ENCODE results near the gene LRRC46.

Gene LRRC46

GRCh38 chr17:47850692-47851573, 19.5 kb downstream of the LRRC46 start, which contains the start of gene SP6:
Gene SP6, minus strand, starts transcription at chr17:47851163. Its CDS starts 2,734 bp downstream, at chr17:47848429.
- DNase-seq = no peak

- DNase-seq = no peak
These were observed 20.3 kb downstream of the LRRC46 start for GRCh38 chr17:47851764-47852112.

DNA sequence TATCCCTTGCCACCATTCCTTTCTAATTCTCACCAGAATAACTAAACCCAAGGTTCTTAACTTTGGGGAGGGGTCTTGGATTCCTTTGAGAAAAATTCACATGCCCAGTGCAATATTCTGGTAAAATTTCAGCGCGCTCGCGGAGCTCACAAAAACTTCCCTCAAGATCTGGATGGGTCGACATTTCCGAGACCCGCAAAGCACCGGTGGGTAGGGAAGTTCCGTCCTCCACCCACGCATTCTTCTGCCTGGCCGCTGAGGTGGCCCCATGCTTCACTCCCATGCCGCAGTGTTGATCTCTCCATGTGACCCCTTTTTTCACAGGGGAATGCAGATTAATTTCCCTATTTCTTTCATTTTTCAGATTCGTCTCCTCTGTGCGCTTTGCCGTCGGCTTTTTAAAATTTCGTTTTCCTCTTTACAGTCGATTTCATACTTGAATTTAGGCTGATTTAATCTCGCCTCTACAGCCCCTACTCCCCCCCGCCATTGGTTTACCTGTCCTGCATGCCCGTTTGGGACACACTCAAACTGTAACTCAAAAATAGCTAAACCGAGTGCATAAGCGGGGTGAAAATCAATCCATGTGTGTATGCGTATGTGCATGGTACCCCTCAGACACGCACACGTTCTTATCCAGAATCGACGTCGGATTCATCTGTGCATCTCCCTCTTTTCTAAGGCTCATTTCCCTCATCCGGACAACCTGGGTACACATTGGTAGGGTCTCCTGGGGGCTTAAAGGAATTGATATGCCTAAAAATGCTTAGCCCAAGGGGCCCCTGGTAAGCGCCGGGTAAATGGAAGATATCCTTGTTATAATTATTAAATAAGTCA, 20.9 kb downstream of the LRRC46 start:
- DNase-seq = no peak

DNA sequence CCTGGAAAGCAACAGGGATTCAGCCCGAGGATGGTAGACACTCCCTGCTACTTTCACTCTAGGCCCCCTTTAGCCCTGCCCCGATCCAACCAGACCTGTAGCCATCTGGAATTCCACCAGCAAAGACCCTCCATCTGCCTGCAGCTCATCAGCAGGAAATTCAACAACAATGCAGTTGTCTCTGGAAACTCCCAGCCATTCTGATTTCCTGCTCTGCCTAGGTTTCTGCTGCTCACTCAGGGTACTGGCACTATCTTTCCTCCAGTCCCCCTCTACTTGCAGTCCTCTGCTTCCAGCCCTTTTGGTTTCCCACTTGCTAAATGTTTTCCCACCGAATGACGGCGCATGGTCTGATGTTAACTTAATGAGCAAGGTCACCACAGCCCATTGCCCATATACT, 22.1 kb downstream of the LRRC46 start:
- DNase-seq = no peak

DNA sequence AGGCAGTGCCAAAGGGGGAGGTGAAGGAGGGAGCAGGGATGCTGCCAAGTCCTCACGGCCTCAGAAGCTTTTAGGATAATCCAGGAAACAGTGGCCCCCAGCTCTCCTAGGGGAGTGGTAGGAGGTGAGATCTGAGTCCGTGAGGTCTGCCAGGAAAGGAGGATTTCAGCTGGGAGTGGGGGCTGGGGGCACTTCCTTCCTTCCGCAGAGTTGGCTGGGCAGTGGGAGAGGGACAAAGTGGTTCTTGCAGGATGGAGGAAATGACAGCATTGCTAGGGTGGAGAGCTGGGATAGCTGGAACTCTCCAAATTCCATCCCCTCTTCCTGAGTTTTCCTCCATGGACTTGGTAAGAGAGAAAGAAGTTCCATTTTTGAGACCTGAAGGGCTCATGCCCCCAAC, 24.3 kb downstream of the LRRC46 start:
- DNase-seq = no peak

GRCh38 chr17:47856830-47857229, 25.4 kb downstream of the LRRC46 start:
- DNase-seq = no peak

DNA sequence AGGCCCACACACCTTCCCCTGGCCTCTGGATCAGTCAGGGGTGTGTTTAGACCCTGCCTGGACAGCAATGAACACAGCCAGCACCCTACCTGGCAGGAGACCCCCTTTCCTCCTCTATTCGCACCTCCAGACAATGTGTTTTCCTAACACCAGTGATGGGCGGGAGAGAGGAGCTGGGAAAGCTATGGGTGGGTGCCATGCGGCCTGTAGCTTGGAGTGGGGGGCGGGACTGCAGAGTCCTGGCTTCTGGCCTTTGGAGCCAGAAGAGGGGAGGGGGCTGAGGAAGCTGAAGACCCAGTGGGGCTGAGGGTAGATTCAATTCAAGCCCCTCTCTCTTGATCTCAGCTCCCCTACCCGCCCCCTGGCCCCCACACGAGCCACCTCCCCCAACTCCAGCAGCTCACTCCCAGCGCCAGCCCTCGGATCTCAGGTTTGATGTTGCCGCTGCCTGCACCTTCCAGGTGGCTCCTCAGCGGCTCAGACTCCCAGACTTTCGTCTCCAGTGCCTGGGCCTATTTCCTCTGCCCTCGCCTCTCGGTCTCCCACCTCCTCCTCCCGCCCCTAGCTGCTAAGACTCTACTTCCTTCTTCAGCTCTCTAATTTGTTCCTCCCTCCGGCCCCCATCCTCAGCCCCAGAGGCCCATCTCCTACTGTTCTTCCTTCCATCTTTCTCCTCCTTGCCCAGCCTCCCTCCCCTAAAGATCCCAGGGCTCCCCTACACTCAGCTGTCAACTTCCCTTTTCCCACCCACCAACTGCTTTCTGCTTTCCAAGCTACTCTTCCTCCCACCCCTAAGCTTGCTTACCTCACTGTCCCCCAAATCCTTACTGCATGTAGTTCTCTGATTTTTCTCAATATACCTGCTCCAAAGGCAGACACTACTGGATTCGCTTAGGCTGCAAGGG, 26.3 kb downstream of the LRRC46 start:
- no peak for DNase-seq

GRCh38 chr17:47860386-47860785, 28.9 kb downstream of the LRRC46 start:
- DNase-seq = no peak

GRCh38 chr17:47862621-47863440, 31.4 kb downstream of the LRRC46 start:
- no peak for DNase-seq

- DNase-seq = no peak
These were observed 33.3 kb downstream of the LRRC46 start for GRCh38 chr17:47864791-47865216.

- no peak for DNase-seq
These were observed 35.5 kb downstream of the LRRC46 start for GRCh38 chr17:47866941-47867340.

GRCh38 chr17:47867813-47868533, 36.5 kb downstream of the LRRC46 start:
- DNase-seq = no peak

DNA sequence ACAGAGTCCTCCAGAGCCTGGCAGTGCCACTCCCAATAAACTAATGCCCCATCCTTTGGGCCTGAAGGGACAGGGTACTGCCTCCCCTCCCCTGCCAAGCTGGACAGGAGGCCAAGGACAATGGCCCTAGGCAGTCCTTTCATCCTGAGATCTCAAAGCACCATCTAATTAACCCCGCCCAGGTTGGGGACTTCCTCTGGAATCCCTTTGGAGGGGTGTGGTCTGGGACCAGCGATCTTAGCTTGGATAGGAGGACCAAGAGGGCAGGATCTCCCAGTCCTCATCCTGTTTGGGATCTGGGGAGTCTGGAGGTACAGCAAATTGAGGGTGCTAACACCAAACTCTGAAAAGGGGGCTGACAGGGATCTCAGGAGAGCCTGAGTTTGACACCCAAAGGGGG, 37.6 kb downstream of the LRRC46 start:
- no peak for DNase-seq

- DNase-seq = no peak
These were observed 38.6 kb downstream of the LRRC46 start for GRCh38 chr17:47870056-47870455.

DNA sequence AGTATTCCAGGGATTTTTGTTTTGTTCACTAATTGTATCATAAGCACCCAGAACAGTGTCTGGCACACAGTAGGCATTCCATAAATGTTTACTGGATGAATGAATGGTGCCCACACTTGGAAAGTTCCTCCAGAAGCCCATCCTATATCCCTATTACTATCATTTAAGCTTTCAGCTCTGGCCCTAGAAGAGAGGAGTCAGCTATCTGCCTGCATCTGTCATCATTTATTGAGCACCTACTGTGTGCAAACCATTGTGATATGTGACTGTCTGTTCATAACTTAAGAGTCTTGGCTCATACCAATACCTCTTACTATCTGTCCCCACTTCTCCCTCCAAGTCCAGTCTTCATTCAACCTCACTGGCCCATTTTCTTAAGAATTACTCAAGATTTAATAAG, 39.6 kb downstream of the LRRC46 start:
- no peak for DNase-seq

DNA sequence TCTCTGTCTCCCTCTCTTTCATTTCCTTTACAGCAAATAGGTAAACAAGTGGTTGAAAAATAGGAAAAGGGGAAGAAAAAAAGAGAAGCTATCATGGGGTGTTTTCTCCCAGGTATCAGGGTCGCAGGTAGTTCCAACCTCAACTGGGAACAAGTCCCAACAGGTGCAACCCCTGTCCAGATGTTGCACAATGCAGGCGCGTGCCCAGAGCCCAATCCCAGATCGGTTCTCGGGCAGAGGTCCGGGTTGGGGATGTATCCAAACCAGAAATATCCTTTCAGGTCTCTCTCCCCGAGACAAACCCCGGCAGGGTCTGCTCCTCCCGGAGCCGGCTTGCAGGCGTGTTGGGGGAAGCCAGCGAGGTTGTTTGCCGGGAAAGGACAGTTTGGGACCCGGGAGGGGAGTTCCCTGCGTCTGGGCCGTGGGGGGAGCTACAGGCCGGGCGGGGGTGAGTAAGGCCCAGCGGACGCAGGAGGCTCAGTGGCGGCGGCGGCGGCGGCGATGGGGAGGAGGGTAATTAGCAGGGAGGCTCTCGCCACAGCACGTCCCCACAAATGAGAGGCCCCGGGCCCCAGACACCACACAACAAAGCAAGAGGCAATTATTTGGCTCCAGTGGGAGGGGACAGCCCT, 40.7 kb downstream of the LRRC46 start:
- DNase-seq = no peak

GRCh38 chr17:47872651-47873161, 41.2 kb downstream of the LRRC46 start:
- no peak for DNase-seq

DNA sequence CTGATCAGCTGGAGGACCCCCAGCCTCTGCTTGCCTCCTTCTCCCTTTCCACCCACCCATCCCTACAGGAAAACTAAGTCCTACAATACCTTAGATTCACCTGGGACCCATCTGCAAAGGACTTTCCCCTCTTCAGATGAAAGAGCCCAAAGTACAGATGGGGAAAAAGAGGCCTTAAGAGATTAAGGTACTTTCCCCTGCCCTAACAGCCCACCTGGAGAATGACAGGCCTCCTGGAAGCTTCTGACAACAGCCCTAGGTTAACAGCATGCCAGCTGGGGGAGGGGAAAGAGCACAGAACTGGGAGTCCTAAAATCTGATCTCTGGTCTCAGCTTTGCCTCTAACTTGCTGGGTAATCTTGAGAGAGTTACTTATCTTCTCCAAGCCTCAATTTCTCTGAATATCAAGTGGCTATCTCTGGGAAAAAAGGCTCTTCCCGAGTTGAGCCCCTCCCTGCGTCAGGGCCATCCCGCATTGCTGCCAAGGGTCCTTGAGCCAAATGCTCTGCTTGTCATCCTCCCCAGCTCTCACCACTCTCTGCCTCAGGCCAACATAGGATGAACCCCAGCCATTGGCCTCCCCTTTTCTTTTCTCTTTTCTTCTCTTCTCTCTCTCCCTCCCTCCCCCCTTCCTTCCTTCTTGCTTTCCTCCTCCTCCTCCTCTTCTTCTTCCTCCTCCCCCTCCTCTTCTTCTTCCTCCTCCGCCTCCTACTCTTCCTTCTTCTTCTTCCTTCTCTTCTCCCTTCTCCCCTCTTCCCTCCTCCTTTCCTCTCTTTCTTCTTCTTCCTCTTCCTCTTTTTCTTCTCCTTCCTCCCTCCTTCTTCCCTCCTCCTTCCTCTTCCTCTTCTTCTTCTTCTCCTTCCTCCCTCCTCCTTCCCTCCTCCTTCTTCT, 42.0 kb downstream of the LRRC46 start:
- DNase-seq = no peak

All from amygdala (tissue), 56 donors.